ENCODE measurements around the gene PHF13. TPM values are rescaled to one million over a fixed set of nuclear protein-coding genes. Genes with fewer than 3 reads are reported as not detected.
A peak's percentile ranks its signal among the peaks of the same experiment; 100 is the strongest.

Gene PHF13
- total and polyA plus RNA-seq, 4 donors = 1.4 to 8.7 (median 3.8) TPM

GRCh38 chr1:6614929-6615785 lies 1.6 kb downstream of the PHF13 start:
- Histone ChIP-seq H3K9ac (ENCODE audit: low read depth in 1 of 2, low read length in 2 of 2) (peak overlapping the region; percentile 39 to 54), H3K4me1 (ENCODE audit: control insufficient read depth in 4 of 4, insufficient read depth in 4 of 4, low read length in 3 of 4) (peaks cover 4 to 11% (median 8%) of the 10 kb centered on the region in 4 donors), H3K9me3 (ENCODE audit: control insufficient read depth in 4 of 4, low read length in 3 of 4) (no peaks in the 10 kb centered on the region), H3K4me3 (ENCODE audit: low read depth in 1 of 3, low read length in 3 of 3) (peak overlapping the region; percentile 23 to 100 (median 63)), H3K27me3 (ENCODE audit: control insufficient read depth in 4 of 4, insufficient read depth in 4 of 4, low read length in 3 of 4) (no peaks in the 10 kb centered on the region), H3K36me3 (ENCODE audit: control insufficient read depth in 4 of 4, insufficient read depth in 3 of 4, low read depth in 1 of 4, low read length in 3 of 4) (peaks cover 1 to 6% (median 5%) of the 10 kb centered on the region in 4 donors), H3K27ac (ENCODE audit: low read depth in 1 of 2, low read length in 2 of 2) (peak overlapping the region; percentile 57 to 59)
- TF ChIP-seq REST (IDR thresholded peaks at IDR 0.05) (no peak), TAF1 (conservative IDR thresholded peaks at IDR 0.05) (no peak), ATF3 (IDR thresholded peaks at IDR 0.05) (no peak), FOXA2 (IDR thresholded peaks at IDR 0.05) (no peak), ZBTB33 (IDR thresholded peaks at IDR 0.05) (no peak), HNF4G (IDR thresholded peaks at IDR 0.05) (no peak), HNF4A (conservative IDR thresholded peaks at IDR 0.05) (no peak), GABPA (IDR thresholded peaks at IDR 0.05 in 1 of 2, conservative IDR thresholded peaks at IDR 0.05 in 1 of 2) (no peak), MAX (IDR thresholded peaks at IDR 0.05) (no peak)
- TF ChIP-seq, protein P1, sequence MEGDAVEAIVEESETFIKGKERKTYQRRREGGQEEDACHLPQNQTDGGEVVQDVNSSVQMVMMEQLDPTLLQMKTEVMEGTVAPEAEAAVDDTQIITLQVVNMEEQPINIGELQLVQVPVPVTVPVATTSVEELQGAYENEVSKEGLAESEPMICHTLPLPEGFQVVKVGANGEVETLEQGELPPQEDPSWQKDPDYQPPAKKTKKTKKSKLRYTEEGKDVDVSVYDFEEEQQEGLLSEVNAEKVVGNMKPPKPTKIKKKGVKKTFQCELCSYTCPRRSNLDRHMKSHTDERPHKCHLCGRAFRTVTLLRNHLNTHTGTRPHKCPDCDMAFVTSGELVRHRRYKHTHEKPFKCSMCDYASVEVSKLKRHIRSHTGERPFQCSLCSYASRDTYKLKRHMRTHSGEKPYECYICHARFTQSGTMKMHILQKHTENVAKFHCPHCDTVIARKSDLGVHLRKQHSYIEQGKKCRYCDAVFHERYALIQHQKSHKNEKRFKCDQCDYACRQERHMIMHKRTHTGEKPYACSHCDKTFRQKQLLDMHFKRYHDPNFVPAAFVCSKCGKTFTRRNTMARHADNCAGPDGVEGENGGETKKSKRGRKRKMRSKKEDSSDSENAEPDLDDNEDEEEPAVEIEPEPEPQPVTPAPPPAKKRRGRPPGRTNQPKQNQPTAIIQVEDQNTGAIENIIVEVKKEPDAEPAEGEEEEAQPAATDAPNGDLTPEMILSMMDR (IDR thresholded peaks at IDR 0.05; ENCODE audit: low read depth, low read length, missing input control) = no peak
- WGBS = 2% methylated on average over 82 of the region's 82 CpGs
- DNase-seq (ENCODE audit: low spot score) = no peak

GRCh38 chr1:6619045-6619444 lies 5.5 kb downstream of the PHF13 start:
- DNase-seq (ENCODE audit: low spot score) = no peak
- Histone ChIP-seq H3K4me3 (ENCODE audit: low read depth in 1 of 3, low read length in 3 of 3) (no peak overlapping the region), H3K4me1 (ENCODE audit: control insufficient read depth in 4 of 4, insufficient read depth in 4 of 4, low read length in 3 of 4) (peaks cover 6 to 37% (median 31%) of the 10 kb centered on the region in 4 donors), H3K9me3 (ENCODE audit: control insufficient read depth in 4 of 4, low read length in 3 of 4) (no peaks in the 10 kb centered on the region), H3K27ac (ENCODE audit: low read depth in 1 of 2, low read length in 2 of 2) (no peak overlapping the region), H3K36me3 (ENCODE audit: control insufficient read depth in 4 of 4, insufficient read depth in 3 of 4, low read depth in 1 of 4, low read length in 3 of 4) (peaks cover 1 to 7% (median 5%) of the 10 kb centered on the region in 4 donors), H3K9ac (ENCODE audit: low read depth in 1 of 2, low read length in 2 of 2) (no peak overlapping the region), H3K27me3 (ENCODE audit: control insufficient read depth in 4 of 4, insufficient read depth in 4 of 4, low read length in 3 of 4) (no peaks in the 10 kb centered on the region)
- TF ChIP-seq RAD21 (IDR thresholded peaks at IDR 0.05) (no peak), FOXA2 (IDR thresholded peaks at IDR 0.05) (no peak), EGR1 (IDR thresholded peaks at IDR 0.05; ENCODE audit: low read depth in 2 of 2) (no peak), GABPA (IDR thresholded peaks at IDR 0.05 in 1 of 2, conservative IDR thresholded peaks at IDR 0.05 in 1 of 2) (no peak), ZBTB33 (IDR thresholded peaks at IDR 0.05) (no peak)
- WGBS = 97% methylated on average over 4 of the region's 4 CpGs

Data from liver (tissue), 9 donors.